Smooth muscle cell (in vitro differentiated cells): ENCODE results near the gene SAE1. TPM values are rescaled to one million over a fixed set of nuclear protein-coding genes. Genes with fewer than 3 reads are reported as not detected.

Experiments
- DNase-seq: peaks from one replicate; lab custom pipeline; 2025; ENCODE audit not compliant: unreplicated experiment; lab: John Stamatoyannopoulos, UW
- H2AFZ ChIP-seq: fragments of 200-600 bp; sonication (generic); 2 replicates; pipeline ENCODE4 v1.6.0; 2016; ENCODE audit warnings: antibody characterized with exemption, low read depth, mild to moderate bottlenecking
- H3F3A ChIP-seq: fragments of 200-600 bp; sonication (generic); 2 replicates; pipeline ENCODE4 v1.6.0; 2017; ENCODE audit warnings: antibody characterized with exemption, low read depth
- H3K27ac ChIP-seq: fragments of 200-600 bp; sonication (generic); 2 replicates; pipeline ENCODE4 v1.5.1; 2016; ENCODE audit warnings: low read depth, mild to moderate bottlenecking
- H3K27me3 ChIP-seq: fragments of 200-600 bp; sonication (generic); 2 replicates; pipeline ENCODE4 v1.6.1; 2016; ENCODE audit warnings: low read depth, mild to moderate bottlenecking
- H3K36me3 ChIP-seq: fragments of 200-600 bp; sonication (generic); 2 replicates; pipeline ENCODE4 v1.5.1; 2016; ENCODE audit warnings: low read depth
- H3K4me1 ChIP-seq: fragments of 200-600 bp; sonication (generic); 2 replicates; pipeline ENCODE4 v1.5.1; 2016; ENCODE audit warnings: low read depth
- H3K4me2 ChIP-seq: fragments of 200-600 bp; sonication (generic); 2 replicates; pipeline ENCODE4 v1.6.0; 2016; ENCODE audit warnings: mild to moderate bottlenecking
- H3K4me3 ChIP-seq: fragments of 200-600 bp; sonication (generic); 2 replicates; pipeline ENCODE4 v1.5.1; 2016; ENCODE audit warnings: mild to moderate bottlenecking
- H3K79me2 ChIP-seq: fragments of 200-600 bp; sonication (generic); 2 replicates; pipeline ENCODE4 v1.6.0; 2016; ENCODE audit warnings: low read depth, mild to moderate bottlenecking
- H3K9ac ChIP-seq: fragments of 200-600 bp; sonication (generic); 2 replicates; pipeline ENCODE4 v1.6.0; 2016; ENCODE audit warnings: low read depth
- H3K9me3 ChIP-seq: fragments of 200-600 bp; sonication (generic); replicated peaks from 2 replicates; pipeline ENCODE4 v1.5.1; 2016; ENCODE audit warnings: low read depth
- H4K20me1 ChIP-seq: fragments of 200-600 bp; sonication (generic); 2 replicates; pipeline ENCODE4 v1.6.0; 2016; ENCODE audit warnings: low read depth
- CTCF ChIP-seq: fragments of 200-600 bp; sonication (generic); IDR thresholded peaks from 2 replicates; pipeline ENCODE4 v1.5.1; 2017; ENCODE audit warnings: borderline replicate concordance, mild to moderate bottlenecking, antibody characterized with exemption; ENCODE audit not compliant: insufficient read depth, poor library complexity, severe bottlenecking
- WGBS: methylation state at CpG from one replicate; pipeline ENCODE4 v1.1.7; 2016; ENCODE audit warnings: low lambda C conversion rate; 5-methylcytosine and 5-hydroxymethylcytosine counted together
- polyA plus RNA-seq: library from polyadenylated mRNA; unstranded; fragments of >200 nt; fragmentation: Nextera tagmentation; extraction: Ambion mirVana; gene quantifications from 2 replicates; pipeline ENCODE4 v1.2.1, GENCODE V29; 2016
- total RNA-seq: library from RNA; depleted of rRNA; stranded (reverse); fragments of >200 nt; gene quantifications from 2 replicates; pipeline ENCODE4 v1.2.3, GENCODE V29; 2014

SAE1 gene
- total and polyA plus RNA-seq, 2 experiments from 2014 or later, result 65.9 to 89.4 TPM

DNA sequence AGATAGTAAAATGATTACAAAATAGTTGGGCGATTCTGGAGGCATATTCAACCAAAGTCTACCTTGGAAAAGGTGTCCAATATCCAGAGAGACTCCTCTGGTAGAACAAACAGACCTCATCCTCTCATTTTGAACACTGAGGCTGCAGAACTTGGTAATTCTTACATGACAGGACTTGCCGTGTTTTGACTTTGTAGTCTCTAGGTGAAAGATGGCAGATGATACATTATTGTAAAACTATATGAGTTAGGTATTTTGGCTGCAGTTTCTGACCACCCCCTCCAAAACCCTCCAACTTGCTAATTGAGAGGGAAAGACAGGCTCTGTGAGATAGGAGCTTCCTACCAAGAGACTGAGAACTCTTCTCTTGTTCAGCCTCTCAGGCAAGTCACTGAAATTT is 22.6 kb downstream of the SAE1 start:
- no peaks in the 10 kb centered on the region for H3K9me3 ChIP-seq
- H3K4me3 ChIP-seq, result no peak overlapping the region
- H3K4me2 ChIP-seq, result no peak overlapping the region
- no peak overlapping the region for H2AFZ ChIP-seq
- no peak for DNase-seq
- WGBS, result 76% methylated on average over 2 of the region's 2 CpGs
- H3K9ac ChIP-seq, result no peak overlapping the region
- H4K20me1 ChIP-seq, result peaks cover 34% of the 10 kb centered on the region
- H3K4me1 ChIP-seq, result peaks cover 18% of the 10 kb centered on the region
- H3K79me2 ChIP-seq, result peaks cover 19% of the 10 kb centered on the region
- peaks cover 10% of the 10 kb centered on the region for H3F3A ChIP-seq
- no peaks in the 10 kb centered on the region for H3K27me3 ChIP-seq
- peak overlapping the region; percentile 51 for H3K27ac ChIP-seq
- H3K36me3 ChIP-seq, result peaks cover 7% of the 10 kb centered on the region
- no peak for TF ChIP-seq CTCF

GRCh38 chr19:47155148-47155547 is 24.5 kb downstream of the SAE1 start:
- no peak overlapping the region for H2AFZ ChIP-seq
- no peak overlapping the region for H3K9ac ChIP-seq
- no peak overlapping the region for H3K4me3 ChIP-seq
- H3K9me3 ChIP-seq, result no peaks in the 10 kb centered on the region
- H3K27ac ChIP-seq, result no peak overlapping the region
- H3K79me2 ChIP-seq, result peaks cover 17% of the 10 kb centered on the region
- no peak for DNase-seq
- H3K4me2 ChIP-seq, result no peak overlapping the region
- no peak for TF ChIP-seq CTCF
- no peaks in the 10 kb centered on the region for H3K27me3 ChIP-seq
- peaks cover 19% of the 10 kb centered on the region for H3K4me1 ChIP-seq
- 95% methylated on average over 7 of the region's 7 CpGs for WGBS
- peaks cover 12% of the 10 kb centered on the region for H3F3A ChIP-seq
- peaks cover 26% of the 10 kb centered on the region for H4K20me1 ChIP-seq
- H3K36me3 ChIP-seq, result peaks cover 7% of the 10 kb centered on the region

- TF ChIP-seq CTCF, result no peak
- Histone ChIP-seq H4K20me1 (peaks cover 23% of the 10 kb centered on the region), H3K79me2 (no peaks in the 10 kb centered on the region), H3K9me3 (no peaks in the 10 kb centered on the region), H3K36me3 (no peaks in the 10 kb centered on the region), H3K27me3 (no peaks in the 10 kb centered on the region), H3K4me2 (peak overlapping the region; percentile 75), H3K27ac (peak overlapping the region; percentile 77), H3K4me3 (no peak overlapping the region), H2AFZ (no peak overlapping the region), H3K4me1 (peaks cover 19% of the 10 kb centered on the region), H3K9ac (no peak overlapping the region), H3F3A (peaks cover 12% of the 10 kb centered on the region)
- no peak for DNase-seq
- 17% methylated on average over 7 of the region's 7 CpGs for WGBS
These were observed 26.3 kb downstream of the SAE1 start for GRCh38 chr19:47156861-47157430.
